ENCODE measurements around the gene SLF2. TPM values are rescaled to one million over a fixed set of nuclear protein-coding genes. Genes with fewer than 3 reads are reported as not detected.
A peak's percentile ranks its signal among the peaks of the same experiment; 100 is the strongest.

The SLF2 gene
- total and polyA plus RNA-seq, 2 of the 13 experiments (the other 11 are each of a cell fraction or from before 2014, with no cell fraction given), result 12.2 to 48.1 TPM

DNA sequence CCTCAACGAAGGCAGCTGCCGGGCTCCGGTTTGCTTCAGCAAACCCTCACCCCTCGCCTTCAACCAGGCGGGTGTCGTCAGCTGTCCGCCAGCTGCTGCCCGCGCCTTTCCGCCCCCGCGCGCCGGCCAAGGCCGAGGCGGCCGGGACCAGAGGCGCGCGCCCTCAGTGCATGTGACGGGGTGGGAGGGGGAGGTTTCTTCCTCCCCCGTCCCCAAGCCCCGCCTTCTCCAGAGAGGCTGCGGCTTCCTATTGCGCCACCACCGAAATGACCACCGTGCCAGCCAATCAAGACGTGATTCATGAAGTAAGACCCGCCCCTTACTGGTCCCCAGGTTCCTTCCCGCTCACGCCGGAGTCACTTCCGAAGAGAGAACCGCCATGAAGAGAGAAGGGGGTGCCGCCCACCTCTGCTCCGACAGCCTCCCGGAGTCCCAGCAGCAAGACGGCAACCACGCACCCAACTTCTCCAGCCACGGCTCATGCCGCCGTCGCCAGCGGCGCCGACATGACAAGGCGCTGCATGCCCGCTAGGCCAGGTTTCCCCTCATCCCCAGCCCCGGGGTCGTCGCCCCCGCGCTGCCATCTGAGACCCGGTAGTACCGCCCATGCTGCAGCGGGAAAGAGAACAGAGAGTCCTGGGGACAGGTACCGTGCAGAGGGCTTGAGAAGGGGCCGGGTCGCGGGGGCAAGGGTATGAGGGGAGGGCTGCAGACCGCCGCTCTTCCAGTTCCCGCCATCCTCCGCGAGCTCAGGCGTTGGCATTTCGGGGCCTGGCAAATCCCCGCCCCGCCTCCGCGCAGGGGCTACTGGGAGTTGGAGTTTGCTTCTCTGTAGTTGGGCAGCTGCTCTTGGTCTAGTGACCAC lies at the start of gene SLF2 (continued):
- TF ChIP-seq, protein P1, sequence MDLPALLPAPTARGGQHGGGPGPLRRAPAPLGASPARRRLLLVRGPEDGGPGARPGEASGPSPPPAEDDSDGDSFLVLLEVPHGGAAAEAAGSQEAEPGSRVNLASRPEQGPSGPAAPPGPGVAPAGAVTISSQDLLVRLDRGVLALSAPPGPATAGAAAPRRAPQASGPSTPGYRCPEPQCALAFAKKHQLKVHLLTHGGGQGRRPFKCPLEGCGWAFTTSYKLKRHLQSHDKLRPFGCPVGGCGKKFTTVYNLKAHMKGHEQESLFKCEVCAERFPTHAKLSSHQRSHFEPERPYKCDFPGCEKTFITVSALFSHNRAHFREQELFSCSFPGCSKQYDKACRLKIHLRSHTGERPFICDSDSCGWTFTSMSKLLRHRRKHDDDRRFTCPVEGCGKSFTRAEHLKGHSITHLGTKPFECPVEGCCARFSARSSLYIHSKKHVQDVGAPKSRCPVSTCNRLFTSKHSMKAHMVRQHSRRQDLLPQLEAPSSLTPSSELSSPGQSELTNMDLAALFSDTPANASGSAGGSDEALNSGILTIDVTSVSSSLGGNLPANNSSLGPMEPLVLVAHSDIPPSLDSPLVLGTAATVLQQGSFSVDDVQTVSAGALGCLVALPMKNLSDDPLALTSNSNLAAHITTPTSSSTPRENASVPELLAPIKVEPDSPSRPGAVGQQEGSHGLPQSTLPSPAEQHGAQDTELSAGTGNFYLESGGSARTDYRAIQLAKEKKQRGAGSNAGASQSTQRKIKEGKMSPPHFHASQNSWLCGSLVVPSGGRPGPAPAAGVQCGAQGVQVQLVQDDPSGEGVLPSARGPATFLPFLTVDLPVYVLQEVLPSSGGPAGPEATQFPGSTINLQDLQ (CRISPR knock-in tag; IDR thresholded peaks at IDR 0.05), result no peak; the same call in 1 of the 2 replicates
- TF ChIP-seq, protein P2, sequence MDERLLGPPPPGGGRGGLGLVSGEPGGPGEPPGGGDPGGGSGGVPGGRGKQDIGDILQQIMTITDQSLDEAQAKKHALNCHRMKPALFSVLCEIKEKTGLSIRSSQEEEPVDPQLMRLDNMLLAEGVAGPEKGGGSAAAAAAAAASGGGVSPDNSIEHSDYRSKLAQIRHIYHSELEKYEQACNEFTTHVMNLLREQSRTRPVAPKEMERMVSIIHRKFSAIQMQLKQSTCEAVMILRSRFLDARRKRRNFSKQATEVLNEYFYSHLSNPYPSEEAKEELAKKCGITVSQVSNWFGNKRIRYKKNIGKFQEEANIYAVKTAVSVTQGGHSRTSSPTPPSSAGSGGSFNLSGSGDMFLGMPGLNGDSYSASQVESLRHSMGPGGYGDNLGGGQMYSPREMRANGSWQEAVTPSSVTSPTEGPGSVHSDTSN (CRISPR knock-in tag; IDR thresholded peaks at IDR 0.05), result peak; percentile 80
- TF ChIP-seq ISX (CRISPR knock-in tag; conservative IDR thresholded peaks at IDR 0.05) (0 out of 2 replicates have a peak, but pooled peaks have one; percentile 88), CREB1 (IDR thresholded peaks at IDR 0.05) (0 out of 2 replicates have a peak, but pooled peaks have one; percentile 47), CREB1 (CRISPR knock-in tag; IDR thresholded peaks at IDR 0.05) (peak; percentile 5; the same call in 1 of the 2 replicates), ZNF782 (CRISPR knock-in tag; IDR thresholded peaks at IDR 0.05; ENCODE audit: borderline replicate concordance) (no peak), ZNF564 (CRISPR knock-in tag; IDR thresholded peaks at IDR 0.05) (peak; percentile 48), ZFYVE20 (CRISPR knock-in tag; IDR thresholded peaks at IDR 0.05; ENCODE audit: borderline replicate concordance, low read depth) (no peak), SP2 (CRISPR knock-in tag; IDR thresholded peaks at IDR 0.05) (peak; percentile 94), ZNF468 (CRISPR knock-in tag; IDR thresholded peaks at IDR 0.05) (no peak), NBN (conservative IDR thresholded peaks at IDR 0.05) (no peak), ONECUT2 (CRISPR knock-in tag; IDR thresholded peaks at IDR 0.05) (no peak; the same call in 1 of the 2 replicates), XRCC5 (optimal IDR thresholded peaks at IDR 0.05; ENCODE audit: low read length) (no peak), PCBP1 (IDR thresholded peaks at IDR 0.05; ENCODE audit: borderline replicate concordance, low read depth, low read length) (0 out of 2 replicates have a peak, but pooled peaks have one; percentile 38), ZNF605 (CRISPR knock-in tag; IDR thresholded peaks at IDR 0.05) (peak; percentile 92), RFX3 (CRISPR knock-in tag; IDR thresholded peaks at IDR 0.05) (no peak; the same call in 1 of the 2 replicates), ZFP82 (CRISPR knock-in tag; IDR thresholded peaks at IDR 0.05; ENCODE audit: borderline replicate concordance) (peak; percentile 60; the same call in 1 of the 2 replicates), NR2C2 (CRISPR knock-in tag; IDR thresholded peaks at IDR 0.05; ENCODE audit: borderline replicate concordance) (peak; percentile 36; the same call in 1 of the 2 replicates)
- TF ChIP-seq, protein P3, sequence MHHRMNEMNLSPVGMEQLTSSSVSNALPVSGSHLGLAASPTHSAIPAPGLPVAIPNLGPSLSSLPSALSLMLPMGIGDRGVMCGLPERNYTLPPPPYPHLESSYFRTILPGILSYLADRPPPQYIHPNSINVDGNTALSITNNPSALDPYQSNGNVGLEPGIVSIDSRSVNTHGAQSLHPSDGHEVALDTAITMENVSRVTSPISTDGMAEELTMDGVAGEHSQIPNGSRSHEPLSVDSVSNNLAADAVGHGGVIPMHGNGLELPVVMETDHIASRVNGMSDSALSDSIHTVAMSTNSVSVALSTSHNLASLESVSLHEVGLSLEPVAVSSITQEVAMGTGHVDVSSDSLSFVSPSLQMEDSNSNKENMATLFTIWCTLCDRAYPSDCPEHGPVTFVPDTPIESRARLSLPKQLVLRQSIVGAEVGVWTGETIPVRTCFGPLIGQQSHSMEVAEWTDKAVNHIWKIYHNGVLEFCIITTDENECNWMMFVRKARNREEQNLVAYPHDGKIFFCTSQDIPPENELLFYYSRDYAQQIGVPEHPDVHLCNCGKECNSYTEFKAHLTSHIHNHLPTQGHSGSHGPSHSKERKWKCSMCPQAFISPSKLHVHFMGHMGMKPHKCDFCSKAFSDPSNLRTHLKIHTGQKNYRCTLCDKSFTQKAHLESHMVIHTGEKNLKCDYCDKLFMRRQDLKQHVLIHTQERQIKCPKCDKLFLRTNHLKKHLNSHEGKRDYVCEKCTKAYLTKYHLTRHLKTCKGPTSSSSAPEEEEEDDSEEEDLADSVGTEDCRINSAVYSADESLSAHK (CRISPR knock-in tag; IDR thresholded peaks at IDR 0.05; ENCODE audit: borderline replicate concordance), result no peak
- TF ChIP-seq, protein P4, sequence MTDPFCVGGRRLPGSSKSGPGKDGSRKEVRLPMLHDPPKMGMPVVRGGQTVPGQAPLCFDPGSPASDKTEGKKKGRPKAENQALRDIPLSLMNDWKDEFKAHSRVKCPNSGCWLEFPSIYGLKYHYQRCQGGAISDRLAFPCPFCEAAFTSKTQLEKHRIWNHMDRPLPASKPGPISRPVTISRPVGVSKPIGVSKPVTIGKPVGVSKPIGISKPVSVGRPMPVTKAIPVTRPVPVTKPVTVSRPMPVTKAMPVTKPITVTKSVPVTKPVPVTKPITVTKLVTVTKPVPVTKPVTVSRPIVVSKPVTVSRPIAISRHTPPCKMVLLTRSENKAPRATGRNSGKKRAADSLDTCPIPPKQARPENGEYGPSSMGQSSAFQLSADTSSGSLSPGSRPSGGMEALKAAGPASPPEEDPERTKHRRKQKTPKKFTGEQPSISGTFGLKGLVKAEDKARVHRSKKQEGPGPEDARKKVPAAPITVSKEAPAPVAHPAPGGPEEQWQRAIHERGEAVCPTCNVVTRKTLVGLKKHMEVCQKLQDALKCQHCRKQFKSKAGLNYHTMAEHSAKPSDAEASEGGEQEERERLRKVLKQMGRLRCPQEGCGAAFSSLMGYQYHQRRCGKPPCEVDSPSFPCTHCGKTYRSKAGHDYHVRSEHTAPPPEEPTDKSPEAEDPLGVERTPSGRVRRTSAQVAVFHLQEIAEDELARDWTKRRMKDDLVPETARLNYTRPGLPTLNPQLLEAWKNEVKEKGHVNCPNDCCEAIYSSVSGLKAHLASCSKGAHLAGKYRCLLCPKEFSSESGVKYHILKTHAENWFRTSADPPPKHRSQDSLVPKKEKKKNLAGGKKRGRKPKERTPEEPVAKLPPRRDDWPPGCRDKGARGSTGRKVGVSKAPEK (CRISPR knock-in tag; IDR thresholded peaks at IDR 0.05; ENCODE audit: borderline replicate concordance), result no peak

Measured in HepG2 (cell line).